Hepatocyte (in vitro differentiated cells): ENCODE data around the gene CNTNAP2. TPM values are rescaled to one million over a fixed set of nuclear protein-coding genes. Genes with fewer than 3 reads are reported as not detected.

Experiments
- DNase-seq: peaks from one replicate; pipeline ENCODE4 v3.0.0-alpha.2; 2016; ENCODE audit warnings: low spot score
- H2AFZ ChIP-seq: fragments of 200-600 bp; sonication (generic); 2 replicates; pipeline ENCODE4 v1.6.0; 2016; ENCODE audit warnings: antibody characterized with exemption, mild to moderate bottlenecking
- H3K27ac ChIP-seq: fragments of 200-600 bp; sonication (generic); 2 replicates; pipeline ENCODE4 v1.5.1; 2016; ENCODE audit warnings: mild to moderate bottlenecking
- H3K27me3 ChIP-seq: fragments of 200-600 bp; sonication (generic); 2 replicates; pipeline ENCODE4 v1.6.1; 2016
- H3K36me3 ChIP-seq: fragments of 200-600 bp; sonication (generic); replicated peaks from 2 replicates; pipeline ENCODE4 v1.5.1; 2016; ENCODE audit warnings: low read depth; ENCODE audit not compliant: insufficient read depth
- H3K4me1 ChIP-seq: fragments of 200-600 bp; sonication (generic); 2 replicates; pipeline ENCODE4 v1.5.1; 2016; ENCODE audit warnings: mild to moderate bottlenecking, moderate library complexity; ENCODE audit not compliant: insufficient read depth
- H3K4me2 ChIP-seq: fragments of 200-600 bp; sonication (generic); 2 replicates; pipeline ENCODE4 v1.6.0; 2016
- H3K4me3 ChIP-seq: fragments of 200-600 bp; sonication (generic); 2 replicates; pipeline ENCODE4 v1.5.1; 2016; ENCODE audit warnings: mild to moderate bottlenecking
- H3K79me2 ChIP-seq: fragments of 200-600 bp; sonication (generic); 2 replicates; pipeline ENCODE4 v1.6.0; 2017; ENCODE audit warnings: mild to moderate bottlenecking
- H3K9me2 ChIP-seq: fragments of 200-600 bp; sonication (generic); replicated peaks from 2 replicates; pipeline ENCODE4 v1.6.0; 2017; ENCODE audit warnings: mild to moderate bottlenecking; ENCODE audit not compliant: insufficient read depth
- H3K9me3 ChIP-seq: fragments of 200-600 bp; sonication (generic); 2 replicates; pipeline ENCODE4 v1.5.1; 2016; ENCODE audit warnings: low read depth, mild to moderate bottlenecking
- H4K20me1 ChIP-seq: fragments of 200-600 bp; sonication (generic); 2 replicates; pipeline ENCODE4 v1.6.0; 2016; ENCODE audit warnings: mild to moderate bottlenecking; ENCODE audit not compliant: insufficient read depth, poor library complexity, severe bottlenecking
- EZH2 ChIP-seq: fragments of 200-600 bp; sonication (generic); IDR thresholded peaks from 2 replicates; pipeline ENCODE4 v1.6.1; 2016; ENCODE audit warnings: antibody characterized with exemption, mild to moderate bottlenecking, borderline replicate concordance
- EZH2phosphoT487 ChIP-seq: fragments of 200-600 bp; sonication (generic); IDR thresholded peaks from one replicate; pipeline ENCODE4 v1.6.1; 2018; ENCODE audit warnings: antibody characterized with exemption, mild to moderate bottlenecking, low read depth, moderate library complexity; ENCODE audit not compliant: unreplicated experiment, severe bottlenecking
- WGBS: methylation state at CpG from one replicate; pipeline ENCODE4 v1.1.6; 2016; ENCODE audit warnings: low lambda C conversion rate; ENCODE audit errors: missing lambda C conversion rate; 5-methylcytosine and 5-hydroxymethylcytosine counted together
- polyA plus RNA-seq: library from polyadenylated mRNA; unstranded; fragments of >200 nt; fragmentation: Nextera tagmentation; extraction: Ambion mirVana; gene quantifications from 2 replicates; pipeline ENCODE4 v1.2.1, GENCODE V29; 2016
- total RNA-seq: library from RNA; depleted of rRNA; stranded (reverse); fragments of >200 nt; gene quantifications from 2 replicates; pipeline ENCODE4 v1.2.3, GENCODE V29; 2014
- TF ChIP-seq, protein P1 (sequence below): fragments of 200-600 bp; sonication (generic); IDR thresholded peaks from 2 replicates; pipeline ENCODE4 v1.5.1; 2016; ENCODE audit warnings: antibody characterized with exemption, mild to moderate bottlenecking; ENCODE audit not compliant: poor library complexity

The CNTNAP2 gene
- total and polyA plus RNA-seq, 2 experiments from 2014 or later, result 7.5 to 14.7 TPM

GRCh38 chr7:147852833-147853232, 1736.2 kb downstream of the CNTNAP2 start:
- no peaks in the 10 kb centered on the region for H3K9me2 ChIP-seq
- H3K4me3 ChIP-seq, result no peak overlapping the region
- TF ChIP-seq, protein P1, sequence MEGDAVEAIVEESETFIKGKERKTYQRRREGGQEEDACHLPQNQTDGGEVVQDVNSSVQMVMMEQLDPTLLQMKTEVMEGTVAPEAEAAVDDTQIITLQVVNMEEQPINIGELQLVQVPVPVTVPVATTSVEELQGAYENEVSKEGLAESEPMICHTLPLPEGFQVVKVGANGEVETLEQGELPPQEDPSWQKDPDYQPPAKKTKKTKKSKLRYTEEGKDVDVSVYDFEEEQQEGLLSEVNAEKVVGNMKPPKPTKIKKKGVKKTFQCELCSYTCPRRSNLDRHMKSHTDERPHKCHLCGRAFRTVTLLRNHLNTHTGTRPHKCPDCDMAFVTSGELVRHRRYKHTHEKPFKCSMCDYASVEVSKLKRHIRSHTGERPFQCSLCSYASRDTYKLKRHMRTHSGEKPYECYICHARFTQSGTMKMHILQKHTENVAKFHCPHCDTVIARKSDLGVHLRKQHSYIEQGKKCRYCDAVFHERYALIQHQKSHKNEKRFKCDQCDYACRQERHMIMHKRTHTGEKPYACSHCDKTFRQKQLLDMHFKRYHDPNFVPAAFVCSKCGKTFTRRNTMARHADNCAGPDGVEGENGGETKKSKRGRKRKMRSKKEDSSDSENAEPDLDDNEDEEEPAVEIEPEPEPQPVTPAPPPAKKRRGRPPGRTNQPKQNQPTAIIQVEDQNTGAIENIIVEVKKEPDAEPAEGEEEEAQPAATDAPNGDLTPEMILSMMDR, result no peak
- TF ChIP-seq EZH2phosphoT487, result no peak
- no peak for TF ChIP-seq EZH2
- H3K27ac ChIP-seq, result no peak overlapping the region
- H4K20me1 ChIP-seq, result no peaks in the 10 kb centered on the region
- H3K4me2 ChIP-seq, result no peak overlapping the region
- no peak for DNase-seq
- no peaks in the 10 kb centered on the region for H3K9me3 ChIP-seq
- H3K79me2 ChIP-seq, result no peaks in the 10 kb centered on the region
- no peaks in the 10 kb centered on the region for H3K4me1 ChIP-seq
- no peaks in the 10 kb centered on the region for H3K36me3 ChIP-seq
- no peak overlapping the region for H2AFZ ChIP-seq
- no peaks in the 10 kb centered on the region for H3K27me3 ChIP-seq

GRCh38 chr7:147857152-147858140, 1740.8 kb downstream of the CNTNAP2 start:
- Histone ChIP-seq H3K4me3 (no peak overlapping the region), H3K36me3 (no peaks in the 10 kb centered on the region), H3K27ac (no peak overlapping the region), H3K79me2 (no peaks in the 10 kb centered on the region), H3K9me2 (no peaks in the 10 kb centered on the region), H4K20me1 (no peaks in the 10 kb centered on the region), H3K4me2 (no peak overlapping the region), H3K4me1 (no peaks in the 10 kb centered on the region), H3K9me3 (no peaks in the 10 kb centered on the region), H3K27me3 (no peaks in the 10 kb centered on the region), H2AFZ (no peak overlapping the region)
- DNase-seq, result no peak
- TF ChIP-seq, protein P1, result no peak
- TF ChIP-seq EZH2 (no peak), EZH2phosphoT487 (no peak)
- WGBS, result 84% methylated on average over 8 of the region's 8 CpGs

DNA sequence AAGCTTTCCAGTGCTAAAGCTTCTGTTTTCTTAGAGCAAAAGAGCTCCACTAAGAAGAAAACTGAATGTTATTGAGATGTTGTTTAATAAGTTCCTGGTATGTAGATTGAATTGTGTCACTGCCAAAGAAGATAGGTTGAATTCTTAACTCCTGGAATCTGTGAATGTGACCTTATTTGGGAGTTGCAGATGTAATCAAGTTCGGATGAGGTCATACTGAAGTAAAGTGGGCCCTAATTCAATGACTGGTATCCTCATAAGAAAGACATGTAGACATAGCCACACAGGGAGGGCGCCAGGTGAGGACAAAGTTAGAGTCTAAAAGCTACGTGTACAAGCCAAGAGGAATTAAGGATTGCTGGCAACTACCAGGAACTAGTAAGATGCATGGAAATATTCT, 1741.8 kb downstream of the CNTNAP2 start:
- H3K9me2 ChIP-seq, result no peaks in the 10 kb centered on the region
- no peak for TF ChIP-seq EZH2
- TF ChIP-seq, protein P1, result no peak
- TF ChIP-seq EZH2phosphoT487, result no peak
- H3K27ac ChIP-seq, result no peak overlapping the region
- H3K36me3 ChIP-seq, result no peaks in the 10 kb centered on the region
- DNase-seq, result no peak
- no peak overlapping the region for H2AFZ ChIP-seq
- H4K20me1 ChIP-seq, result no peaks in the 10 kb centered on the region
- no peaks in the 10 kb centered on the region for H3K4me1 ChIP-seq
- H3K4me3 ChIP-seq, result no peak overlapping the region
- WGBS, result 85% methylated on average over 3 of the region's 3 CpGs
- H3K79me2 ChIP-seq, result no peaks in the 10 kb centered on the region
- H3K4me2 ChIP-seq, result no peak overlapping the region
- no peaks in the 10 kb centered on the region for H3K9me3 ChIP-seq
- no peaks in the 10 kb centered on the region for H3K27me3 ChIP-seq
